Activated T-cell treated with anti-CD3 and anti-CD28 coated beads, Interleukin-2, amount 50 U/mL, for 1 hour (primary cell): ENCODE results near the gene PKNOX2.

ENCODE experiments used
- DNase-seq: peaks from one replicate; pipeline ENCODE4 v3.0.0-alpha.2; 2020

PKNOX2 gene

DNA sequence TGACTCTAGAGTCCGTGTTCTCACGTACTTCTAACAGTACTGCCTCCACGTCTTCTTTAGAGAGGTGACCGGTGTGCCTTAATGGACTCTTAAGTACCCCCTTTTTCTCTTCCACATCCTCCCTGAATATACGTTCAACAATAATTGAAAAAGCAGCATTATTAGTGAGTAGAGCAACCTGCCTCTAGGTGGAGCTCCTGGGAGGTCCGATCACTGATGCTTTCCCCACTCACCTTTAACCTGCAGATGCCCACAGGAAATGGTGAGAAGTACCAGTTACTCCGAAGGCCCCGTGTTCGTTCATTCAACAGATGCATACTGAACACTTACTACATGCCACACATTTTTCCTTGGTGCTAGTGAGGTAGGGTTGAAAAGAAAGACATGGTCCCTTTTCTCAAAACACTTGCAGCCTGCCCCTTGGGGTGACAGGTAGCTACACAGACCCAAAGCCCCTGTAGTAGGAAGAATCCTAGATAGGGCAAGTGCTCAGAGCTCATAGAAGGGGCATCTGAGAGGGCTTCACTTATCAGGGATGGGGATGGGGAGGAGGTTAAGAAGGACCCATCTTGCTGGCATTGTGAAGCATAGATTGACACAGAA, 258.8 kb downstream of the PKNOX2 start:
- DNase-seq, result no peak

DNA sequence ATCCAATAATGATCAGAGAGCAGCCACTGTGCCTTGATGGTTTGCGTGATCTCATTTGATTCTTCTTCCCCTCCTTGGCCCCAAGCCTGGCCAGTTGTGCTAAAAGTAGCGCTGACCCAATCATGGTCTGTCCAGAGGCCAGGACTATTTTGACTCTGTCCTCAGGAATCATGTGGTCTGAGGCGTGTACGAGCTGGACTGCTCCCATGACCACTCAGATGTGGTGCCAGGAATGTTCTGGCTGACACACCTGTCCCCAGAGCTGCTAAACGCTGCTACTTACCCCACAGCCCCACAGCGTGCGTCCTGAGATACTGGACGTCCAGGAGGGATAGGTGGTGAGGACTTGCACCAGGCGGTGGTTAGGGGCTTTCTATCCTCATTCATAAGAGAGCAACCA, 261.1 kb downstream of the PKNOX2 start:
- no peak for DNase-seq

- DNase-seq, result no peak
These were observed 262.4 kb downstream of the PKNOX2 start for GRCh38 chr11:125426818-125427528.

DNA sequence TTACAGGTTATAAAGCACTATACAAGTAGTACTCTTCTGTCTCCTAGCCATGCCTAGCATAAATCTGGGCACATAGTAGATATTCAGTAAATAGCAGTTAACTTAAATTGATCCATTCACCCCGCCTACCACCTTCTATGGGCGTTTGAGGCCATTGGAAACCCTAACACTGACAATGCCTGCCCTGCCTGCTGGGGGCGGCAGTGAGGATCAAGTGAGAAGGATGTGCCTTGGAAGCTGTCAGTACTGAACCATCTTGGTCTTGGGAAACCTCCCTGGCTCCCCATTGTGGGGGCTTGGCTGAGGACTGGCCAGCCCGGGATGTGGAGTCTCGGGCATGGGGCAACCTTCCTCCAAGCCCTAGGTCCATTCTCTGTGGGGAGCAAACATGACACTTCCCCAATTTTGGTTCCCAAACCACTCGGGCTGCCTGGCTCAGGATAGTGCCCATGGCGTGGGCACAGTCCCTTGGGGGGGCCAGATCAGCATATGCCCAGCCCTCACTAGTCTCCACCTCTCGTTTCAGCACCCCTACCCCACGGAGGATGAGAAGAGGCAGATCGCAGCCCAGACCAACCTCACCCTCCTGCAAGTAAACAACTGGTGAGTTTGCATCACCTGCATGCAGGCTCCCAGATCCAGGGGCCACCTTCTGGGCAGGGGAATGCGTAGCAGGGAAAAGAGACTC, 264.1 kb downstream of the PKNOX2 start:
- DNase-seq, result no peak

- DNase-seq, result peak; percentile 46
These were observed 264.7 kb downstream of the PKNOX2 start for GRCh38 chr11:125429174-125429707.

GRCh38 chr11:125429807-125430678, 265.5 kb downstream of the PKNOX2 start:
- no peak for DNase-seq

GRCh38 chr11:125431009-125431408, 266.5 kb downstream of the PKNOX2 start:
- DNase-seq, result no peak

GRCh38 chr11:125431481-125431880, 266.9 kb downstream of the PKNOX2 start:
- DNase-seq, result no peak

GRCh38 chr11:125433454-125434121, 269.0 kb downstream of the PKNOX2 start:
- DNase-seq, result no peak

DNA sequence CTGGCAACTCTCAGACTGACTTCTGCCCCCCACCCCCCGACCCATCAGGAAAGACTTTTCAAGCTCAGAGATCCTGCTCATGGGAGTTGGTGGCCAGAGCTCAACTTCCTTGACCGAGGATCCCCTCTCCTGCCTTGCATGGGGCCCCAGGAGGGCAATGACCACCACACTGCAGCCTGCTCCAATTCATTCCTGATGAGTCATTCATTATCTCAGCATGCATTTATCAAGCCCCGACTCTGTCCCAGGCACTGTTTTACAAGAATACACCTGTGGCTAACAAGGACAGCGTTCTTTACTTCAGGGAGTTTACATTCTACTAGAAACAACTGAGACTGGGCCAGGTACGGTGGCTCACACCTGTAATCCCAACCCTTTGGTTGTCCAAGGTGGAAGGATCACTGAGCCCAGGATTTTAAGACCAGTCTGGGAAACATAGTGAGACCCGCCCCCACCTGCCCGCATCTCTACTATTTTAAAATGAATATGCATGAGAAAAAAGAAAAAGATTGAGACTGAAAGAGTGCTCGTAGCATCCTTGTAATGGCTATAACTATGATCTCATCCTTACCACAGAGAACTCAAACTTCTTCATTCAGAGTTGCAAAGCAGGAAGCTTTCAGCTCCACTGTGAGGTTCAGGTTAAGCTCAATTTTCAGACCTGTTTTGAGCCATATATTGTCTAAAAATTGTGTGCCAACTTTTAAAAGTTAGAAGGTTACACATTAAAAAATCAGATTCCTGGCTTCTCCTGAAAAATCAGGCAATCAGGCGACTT, 271.1 kb downstream of the PKNOX2 start:
- no peak for DNase-seq

GRCh38 chr11:125441648-125442410, 277.3 kb downstream of the PKNOX2 start:
- DNase-seq, result no peak

GRCh38 chr11:125442946-125443345, 278.4 kb downstream of the PKNOX2 start:
- DNase-seq, result no peak

DNA sequence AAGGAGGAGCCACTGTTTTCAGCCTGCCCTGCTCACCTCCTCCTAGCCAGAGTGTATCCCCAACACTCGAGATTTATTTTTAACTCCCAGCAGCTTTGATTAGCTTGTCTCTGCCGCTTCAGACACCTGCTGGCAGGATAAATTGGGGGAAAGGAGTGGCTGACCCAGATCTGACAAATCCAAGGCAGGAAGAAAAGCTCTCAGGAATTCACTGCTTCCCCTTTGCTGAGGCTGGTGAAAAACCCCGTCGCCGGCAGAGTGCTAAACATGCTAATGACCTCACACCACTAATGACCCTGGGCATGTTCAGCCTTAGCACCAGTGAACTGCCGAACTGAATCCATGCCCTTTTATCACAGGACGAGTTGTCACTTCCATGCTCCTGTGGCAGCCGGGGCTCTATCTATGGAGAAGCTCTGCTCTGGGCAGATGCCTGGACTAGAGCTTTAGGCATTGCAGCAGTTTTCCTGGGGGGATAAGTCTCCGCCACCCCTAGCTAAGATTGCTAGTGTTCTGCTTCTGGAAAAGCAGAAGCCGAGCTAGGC, 279.3 kb downstream of the PKNOX2 start:
- no peak for DNase-seq

DNA sequence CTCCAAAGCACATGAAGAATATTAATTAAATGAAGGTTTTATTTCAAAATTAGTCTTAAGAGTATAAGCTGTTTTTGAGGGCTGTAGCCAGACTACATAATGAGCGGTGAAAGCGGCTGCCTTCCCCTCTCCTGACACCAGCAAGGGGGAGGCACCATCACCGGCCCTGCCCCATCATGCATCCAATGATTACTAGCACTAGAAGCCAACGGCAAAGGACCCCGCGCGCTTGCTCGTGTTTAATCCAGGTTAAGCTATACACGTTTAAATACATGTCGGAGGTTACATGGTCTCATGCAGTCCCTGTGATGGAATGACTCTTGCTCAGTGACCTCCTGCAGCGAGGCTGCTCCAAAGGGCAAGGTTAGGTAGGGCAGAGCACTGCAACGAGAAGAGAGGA, 281.2 kb downstream of the PKNOX2 start:
- DNase-seq, result no peak

- no peak for DNase-seq
These were observed 281.7 kb downstream of the PKNOX2 start for GRCh38 chr11:125446279-125446678.

DNA sequence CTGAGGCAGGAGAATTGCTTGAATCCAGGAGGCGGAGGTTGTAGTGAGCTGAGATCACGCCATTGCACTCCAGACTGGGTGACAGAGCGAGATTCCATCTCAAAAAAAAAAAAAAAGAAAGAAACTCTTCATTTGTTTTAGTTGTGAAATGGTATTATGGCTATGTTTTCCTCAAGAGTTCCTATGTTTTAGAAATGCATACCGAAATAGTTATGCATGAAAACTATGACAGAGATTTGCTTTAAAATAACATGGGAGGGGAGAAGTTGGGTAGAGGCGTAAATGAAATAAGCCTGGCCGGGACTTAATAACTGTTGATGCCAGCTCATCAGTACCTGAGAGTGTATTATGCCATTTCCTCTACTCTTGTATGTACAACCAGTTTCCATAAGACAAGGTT, 283.2 kb downstream of the PKNOX2 start:
- no peak for DNase-seq

DNA sequence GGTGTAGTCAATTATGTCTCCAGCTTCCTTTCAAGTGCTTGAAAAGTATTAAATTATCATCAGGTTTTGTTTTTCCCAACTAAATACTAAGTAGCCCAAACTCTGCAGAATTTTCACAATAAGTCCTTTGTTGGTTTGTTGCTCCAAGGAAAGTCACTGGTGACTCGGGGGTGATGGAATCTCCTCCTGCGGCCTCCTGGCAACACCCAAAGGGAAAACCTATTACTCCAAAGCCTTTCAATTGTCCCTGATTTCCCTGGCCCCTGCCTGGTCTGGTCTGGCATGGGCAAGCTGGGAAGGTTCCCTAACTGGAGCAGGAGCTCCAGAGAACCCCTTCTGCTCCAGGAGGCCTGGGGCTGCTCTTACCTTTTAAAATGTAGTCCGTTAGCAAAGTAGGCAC, 283.6 kb downstream of the PKNOX2 start:
- no peak for DNase-seq

- DNase-seq, result no peak
These were observed 285.0 kb downstream of the PKNOX2 start for GRCh38 chr11:125449565-125449964.

DNA sequence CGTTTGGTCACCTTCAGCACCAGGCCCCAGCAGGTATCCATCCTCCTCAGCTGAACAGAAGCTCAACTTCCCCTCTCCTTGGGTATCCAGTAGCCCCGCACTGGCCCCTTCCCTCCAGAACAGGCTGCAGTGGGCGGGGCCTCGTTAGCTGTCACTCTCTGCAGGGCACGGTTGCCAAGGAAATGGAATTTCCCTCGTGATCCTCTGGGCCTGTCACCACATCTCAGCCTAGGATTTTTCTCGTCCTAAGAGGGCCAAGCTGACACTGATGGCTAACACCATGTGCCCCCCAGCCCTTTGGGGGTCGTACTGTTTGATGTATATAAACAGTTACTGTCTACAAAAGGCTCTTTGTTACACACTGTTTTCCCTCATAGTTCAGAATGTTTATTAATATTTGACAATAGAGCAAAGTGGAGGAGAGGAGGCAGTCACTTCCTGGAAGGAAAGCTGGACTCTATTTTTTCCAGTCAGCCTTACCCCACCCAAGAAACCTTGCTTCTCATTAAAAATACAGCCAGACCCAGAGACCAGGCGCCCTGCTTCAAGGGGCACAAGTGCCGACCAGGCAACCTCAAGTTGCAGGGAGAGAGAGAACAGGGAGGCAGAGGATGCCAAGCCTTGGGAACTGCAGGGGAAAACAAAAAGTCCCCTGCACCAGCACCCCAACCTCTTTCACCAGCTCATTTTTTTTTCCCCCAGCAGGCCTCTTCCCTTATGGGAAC, 287.0 kb downstream of the PKNOX2 start:
- DNase-seq, result no peak

DNA sequence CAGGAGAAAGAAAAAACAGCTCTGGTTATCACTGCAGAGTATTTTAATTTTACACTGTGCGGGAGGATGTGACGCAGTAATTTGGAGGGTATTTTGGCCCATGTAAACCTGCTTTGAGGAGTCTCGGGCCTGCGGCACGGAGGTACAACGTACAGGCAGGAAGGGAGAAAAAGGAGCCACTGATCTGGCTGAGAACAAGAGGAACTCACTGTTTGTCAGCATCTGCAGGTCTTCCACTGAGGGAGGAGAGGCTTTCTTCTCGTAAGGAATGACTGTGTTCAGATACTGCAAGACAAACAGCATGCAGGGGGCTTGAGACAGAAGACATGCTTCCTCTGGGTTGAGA, 287.5 kb downstream of the PKNOX2 start:
- no peak for DNase-seq
